ENCODE data around the gene SCAMP4.
A peak's percentile ranks its signal among the peaks of the same experiment; 100 is the strongest.

SCAMP4 gene

DNA sequence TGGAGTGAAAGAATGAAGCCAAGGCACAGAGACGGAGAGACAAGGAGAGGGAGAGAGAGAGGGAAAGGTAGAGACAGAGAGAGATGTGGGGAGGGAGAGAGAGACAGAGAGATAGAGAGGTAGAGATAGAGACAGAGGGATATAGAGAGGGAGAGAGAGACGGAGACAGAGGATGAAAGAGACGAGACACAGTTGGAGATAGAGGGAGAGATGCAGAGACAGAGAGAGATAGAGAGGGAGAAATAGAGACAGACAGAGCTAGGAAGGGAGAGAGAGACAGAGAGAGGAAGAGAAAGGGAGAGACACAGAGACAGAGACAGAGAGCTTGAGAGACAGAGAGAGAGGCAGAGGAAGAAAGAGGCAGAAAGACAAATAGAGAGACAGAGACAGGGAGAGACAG is 31.2 kb downstream of the SCAMP4 start:
- no peak overlapping the region for H2BK120ac ChIP-seq (ENCODE audit: low read depth, low read length)
- no peak overlapping the region for H3K4me3 ChIP-seq (ENCODE audit: insufficient read depth in 1 of 2, low read depth in 1 of 2, low read length in 2 of 2)
- no peak for DNase-seq
- H2BK12ac ChIP-seq (ENCODE audit: low read length in 2 of 2), result no peak overlapping the region
- H3K23ac ChIP-seq (ENCODE audit: low read length in 2 of 2), result no peak overlapping the region
- H3K4me2 ChIP-seq (ENCODE audit: low read length, poor library complexity, severe bottlenecking), result no peak overlapping the region
- H3K27ac ChIP-seq (ENCODE audit: low read length, poor library complexity, severe bottlenecking), result no peak overlapping the region
- 96% methylated on average over 3 of the region's 3 CpGs for WGBS
- no peak overlapping the region for H2AFZ ChIP-seq (ENCODE audit: low read depth, low read length)
- peaks cover 4% of the 10 kb centered on the region for H3K9me3 ChIP-seq (ENCODE audit: control insufficient read depth, low read length)
- no peaks in the 10 kb centered on the region for H3K27me3 ChIP-seq (ENCODE audit: control insufficient read depth in 1 of 2, insufficient read depth in 1 of 2, low read length in 2 of 2)
- H3K9ac ChIP-seq (ENCODE audit: low read length), result no peak overlapping the region
- no peak overlapping the region for H2BK15ac ChIP-seq (ENCODE audit: low read depth, poor library complexity, severe bottlenecking)
- H3K4me1 ChIP-seq (ENCODE audit: control insufficient read depth, insufficient read depth, low read depth, low read length), result peaks cover 11% of the 10 kb centered on the region
- no peak overlapping the region for H4K91ac ChIP-seq (ENCODE audit: low read length)
- peaks cover 0 to 7% of the 10 kb centered on the region in 2 experiments for H3K36me3 ChIP-seq (ENCODE audit: control insufficient read depth in 1 of 2, insufficient read depth in 2 of 2, low read depth in 1 of 2, low read length in 2 of 2)
- H3K4ac ChIP-seq (ENCODE audit: low read depth in 1 of 2, low read length in 2 of 2), result no peak overlapping the region
- peaks cover 2% of the 10 kb centered on the region for H3K79me1 ChIP-seq (replicated peaks; ENCODE audit: low read length, poor library complexity, severe bottlenecking)
- no peak overlapping the region for H2AK5ac ChIP-seq (ENCODE audit: low read length, severe bottlenecking)
- no peak overlapping the region for H2BK5ac ChIP-seq (ENCODE audit: low read depth, low read length, poor library complexity, severe bottlenecking)
- no peak overlapping the region for H4K8ac ChIP-seq (ENCODE audit: low read length)
- H3K14ac ChIP-seq (ENCODE audit: low read length in 2 of 2), result no peak overlapping the region
- H3K18ac ChIP-seq (ENCODE audit: low read depth in 1 of 2, low read length in 2 of 2), result no peak overlapping the region

DNA sequence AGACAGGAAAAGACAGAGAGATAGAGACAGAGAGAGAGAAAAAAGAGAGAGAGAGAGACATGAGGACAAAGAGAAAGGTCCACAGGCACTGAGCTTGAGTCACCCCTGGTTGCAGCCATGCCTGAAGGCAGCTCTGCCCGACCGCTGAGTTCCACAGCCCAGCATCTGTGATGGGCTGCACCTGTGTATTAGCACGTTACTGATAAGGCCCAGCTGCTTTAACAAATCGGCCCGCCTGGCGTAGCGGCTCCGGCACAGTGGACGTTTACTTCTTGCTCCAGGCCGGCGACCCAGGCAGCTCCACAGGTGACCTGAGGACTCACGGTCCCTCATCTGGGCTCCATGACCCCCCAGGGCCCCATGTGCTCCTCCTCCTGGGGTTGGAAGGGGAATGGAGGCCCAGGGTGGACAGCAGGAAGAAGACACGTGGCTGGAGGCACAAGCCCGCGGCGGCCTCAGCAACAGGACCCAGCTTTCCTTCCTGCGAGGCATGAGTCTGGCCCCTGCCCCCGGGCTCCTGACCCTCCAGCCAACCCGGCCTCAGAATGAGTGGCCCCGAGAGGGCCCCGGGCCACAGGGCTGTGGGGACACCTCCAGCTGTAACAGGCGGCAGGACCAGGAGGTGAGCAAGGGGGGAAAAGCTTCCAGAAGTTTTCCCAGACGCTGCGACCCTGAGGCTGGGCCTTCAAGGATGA is 31.9 kb downstream of the SCAMP4 start:
- Histone ChIP-seq H3K14ac (ENCODE audit: low read length in 2 of 2) (peak overlapping the region in 1 of 2 experiments; percentile 41), H3K4ac (ENCODE audit: low read depth in 1 of 2, low read length in 2 of 2) (no peak overlapping the region), H2BK120ac (ENCODE audit: low read depth, low read length) (no peak overlapping the region), H3K23ac (ENCODE audit: low read length in 2 of 2) (no peak overlapping the region), H2AFZ (ENCODE audit: low read depth, low read length) (no peak overlapping the region), H3K4me3 (ENCODE audit: insufficient read depth in 1 of 2, low read depth in 1 of 2, low read length in 2 of 2) (no peak overlapping the region), H3K36me3 (ENCODE audit: control insufficient read depth in 1 of 2, insufficient read depth in 2 of 2, low read depth in 1 of 2, low read length in 2 of 2) (peaks cover 0 to 7% of the 10 kb centered on the region in 2 experiments), H3K9me3 (ENCODE audit: control insufficient read depth, low read length) (peaks cover 4% of the 10 kb centered on the region), H3K9ac (ENCODE audit: low read length) (no peak overlapping the region), H2BK12ac (ENCODE audit: low read length in 2 of 2) (peak overlapping the region in 1 of 2 experiments; percentile 31), H2AK5ac (ENCODE audit: low read length, severe bottlenecking) (no peak overlapping the region), H4K8ac (ENCODE audit: low read length) (no peak overlapping the region), H3K27ac (ENCODE audit: low read length, poor library complexity, severe bottlenecking) (no peak overlapping the region), H3K27me3 (ENCODE audit: control insufficient read depth in 1 of 2, insufficient read depth in 1 of 2, low read length in 2 of 2) (no peaks in the 10 kb centered on the region), H3K4me1 (ENCODE audit: control insufficient read depth, insufficient read depth, low read depth, low read length) (peaks cover 11% of the 10 kb centered on the region), H4K91ac (ENCODE audit: low read length) (no peak overlapping the region), H3K79me1 (replicated peaks; ENCODE audit: low read length, poor library complexity, severe bottlenecking) (peaks cover 2% of the 10 kb centered on the region), H2BK15ac (ENCODE audit: low read depth, poor library complexity, severe bottlenecking) (no peak overlapping the region), H3K18ac (ENCODE audit: low read depth in 1 of 2, low read length in 2 of 2) (no peak overlapping the region), H3K4me2 (ENCODE audit: low read length, poor library complexity, severe bottlenecking) (no peak overlapping the region), H2BK5ac (ENCODE audit: low read depth, low read length, poor library complexity, severe bottlenecking) (no peak overlapping the region)
- DNase-seq, result no peak
- 97% methylated on average over 24 of the region's 24 CpGs for WGBS

DNA sequence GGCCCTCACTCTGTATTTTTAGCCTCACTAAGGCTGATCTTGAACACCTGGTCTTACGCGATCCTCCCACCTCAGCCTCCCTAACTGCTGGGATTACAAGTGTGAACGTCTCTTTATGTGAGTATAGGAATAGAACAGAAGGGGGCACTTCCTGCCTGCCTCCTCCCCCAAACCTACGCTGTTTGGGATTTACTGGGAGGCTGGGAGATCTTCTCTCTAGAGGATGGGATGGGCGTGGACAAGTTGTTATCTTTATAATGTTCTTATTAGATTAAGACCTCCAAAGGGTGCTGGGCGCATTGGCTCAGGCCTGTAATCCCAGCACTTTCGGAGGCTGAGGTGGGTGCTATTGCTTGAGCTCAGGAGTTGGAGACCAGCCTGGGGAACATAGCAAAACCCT is 32.9 kb downstream of the SCAMP4 start:
- no peak overlapping the region for H4K91ac ChIP-seq (ENCODE audit: low read length)
- peaks cover 2% of the 10 kb centered on the region for H3K79me1 ChIP-seq (replicated peaks; ENCODE audit: low read length, poor library complexity, severe bottlenecking)
- no peak overlapping the region for H3K4ac ChIP-seq (ENCODE audit: low read depth in 1 of 2, low read length in 2 of 2)
- H2BK12ac ChIP-seq (ENCODE audit: low read length in 2 of 2), result no peak overlapping the region
- no peak overlapping the region for H3K4me2 ChIP-seq (ENCODE audit: low read length, poor library complexity, severe bottlenecking)
- no peak overlapping the region for H3K18ac ChIP-seq (ENCODE audit: low read depth in 1 of 2, low read length in 2 of 2)
- WGBS, result 99% methylated on average over 3 of the region's 7 CpGs
- no peak overlapping the region for H3K4me3 ChIP-seq (ENCODE audit: insufficient read depth in 1 of 2, low read depth in 1 of 2, low read length in 2 of 2)
- no peaks in the 10 kb centered on the region for H3K27me3 ChIP-seq (ENCODE audit: control insufficient read depth in 1 of 2, insufficient read depth in 1 of 2, low read length in 2 of 2)
- no peak overlapping the region for H2BK5ac ChIP-seq (ENCODE audit: low read depth, low read length, poor library complexity, severe bottlenecking)
- H2AFZ ChIP-seq (ENCODE audit: low read depth, low read length), result no peak overlapping the region
- no peak overlapping the region for H3K27ac ChIP-seq (ENCODE audit: low read length, poor library complexity, severe bottlenecking)
- H3K9me3 ChIP-seq (ENCODE audit: control insufficient read depth, low read length), result peaks cover 4% of the 10 kb centered on the region
- peaks cover 0 to 7% of the 10 kb centered on the region in 2 experiments for H3K36me3 ChIP-seq (ENCODE audit: control insufficient read depth in 1 of 2, insufficient read depth in 2 of 2, low read depth in 1 of 2, low read length in 2 of 2)
- H3K14ac ChIP-seq (ENCODE audit: low read length in 2 of 2), result no peak overlapping the region
- no peak overlapping the region for H3K23ac ChIP-seq (ENCODE audit: low read length in 2 of 2)
- no peak overlapping the region for H2BK120ac ChIP-seq (ENCODE audit: low read depth, low read length)
- H3K4me1 ChIP-seq (ENCODE audit: control insufficient read depth, insufficient read depth, low read depth, low read length), result peaks cover 17% of the 10 kb centered on the region
- H4K8ac ChIP-seq (ENCODE audit: low read length), result no peak overlapping the region
- no peak overlapping the region for H3K9ac ChIP-seq (ENCODE audit: low read length)
- H2BK15ac ChIP-seq (ENCODE audit: low read depth, poor library complexity, severe bottlenecking), result no peak overlapping the region
- no peak for DNase-seq
- no peak overlapping the region for H2AK5ac ChIP-seq (ENCODE audit: low read length, severe bottlenecking)

DNA sequence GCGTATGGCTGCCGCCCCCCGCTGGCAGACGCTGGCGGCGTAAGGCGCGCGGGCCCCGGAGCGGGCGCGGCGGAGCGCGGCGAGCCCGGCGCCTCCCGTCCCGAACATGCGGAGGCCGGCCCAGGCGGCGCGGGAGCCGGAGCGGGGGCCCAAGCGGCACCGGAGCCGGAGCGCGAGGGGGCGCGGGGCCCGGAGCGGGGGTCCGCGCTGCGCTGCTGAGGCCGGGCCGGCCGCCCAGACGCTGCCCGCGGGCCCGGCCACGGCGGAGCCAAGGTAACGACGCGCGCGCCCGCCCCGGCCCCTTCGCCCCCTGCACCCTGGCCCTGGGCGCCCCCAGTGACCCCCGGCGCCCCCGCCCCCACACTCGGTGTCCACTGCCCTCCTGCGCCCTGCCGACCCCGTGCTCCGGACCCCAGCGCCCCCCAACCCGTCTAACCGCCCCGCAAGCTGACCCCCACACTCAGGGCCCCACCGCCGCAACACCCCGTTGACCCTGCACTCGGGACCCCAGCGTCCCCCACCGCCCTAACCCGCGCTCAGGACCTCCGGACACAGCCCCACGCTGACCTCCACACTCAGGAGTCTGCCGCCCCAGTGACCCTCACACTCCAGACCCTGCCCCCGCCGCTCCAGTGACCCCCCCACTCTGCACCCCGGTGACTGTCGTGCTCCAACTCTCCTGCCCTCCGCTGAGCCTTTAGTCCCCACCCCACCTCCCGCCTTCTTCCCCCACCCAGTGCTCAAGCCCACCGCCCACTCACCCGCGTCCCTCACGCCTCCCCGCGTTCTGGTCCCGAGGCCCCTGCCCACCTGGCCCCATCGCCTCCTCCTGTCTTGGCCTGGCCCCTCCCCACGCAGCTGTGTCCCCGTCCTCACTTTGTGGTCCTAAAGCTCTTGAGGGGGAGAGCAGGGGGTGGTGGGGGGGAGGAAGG is 36.2 kb downstream of the SCAMP4 start, which contains the start of gene CSNK1G2:
Gene CSNK1G2 (plus strand): TSS at position 27 of the 932 bp plus-strand sequence. CDS start 28,601 bp downstream, outside the sequence.
- H3K79me1 ChIP-seq (replicated peaks; ENCODE audit: low read length, poor library complexity, severe bottlenecking), result peaks cover 2% of the 10 kb centered on the region
- H3K14ac ChIP-seq (ENCODE audit: low read length in 2 of 2), result peak within 1 kb of the TSS in 1 of 2 experiments; percentile 99
- peak within 1 kb of the TSS; percentile 97 for H2BK15ac ChIP-seq (ENCODE audit: low read depth, poor library complexity, severe bottlenecking)
- peak within 1 kb of the TSS; percentile 52 for H2AK5ac ChIP-seq (ENCODE audit: low read length, severe bottlenecking)
- H2BK12ac ChIP-seq (ENCODE audit: low read length in 2 of 2), result peak within 1 kb of the TSS; percentile 67 to 85
- peak within 1 kb of the TSS; percentile 85 for H3K4me2 ChIP-seq (ENCODE audit: low read length, poor library complexity, severe bottlenecking)
- H2BK5ac ChIP-seq (ENCODE audit: low read depth, low read length, poor library complexity, severe bottlenecking), result peak within 1 kb of the TSS; percentile 88
- H3K18ac ChIP-seq (ENCODE audit: low read depth in 1 of 2, low read length in 2 of 2), result peak within 1 kb of the TSS; percentile 99
- H3K9ac ChIP-seq (ENCODE audit: low read length), result peak within 1 kb of the TSS; percentile 99
- peak within 1 kb of the TSS; percentile 80 for H2BK120ac ChIP-seq (ENCODE audit: low read depth, low read length)
- no peaks in the 10 kb centered on the region for H3K27me3 ChIP-seq (ENCODE audit: control insufficient read depth in 1 of 2, insufficient read depth in 1 of 2, low read length in 2 of 2)
- DNase-seq, result no peak
- peaks cover 0 to 19% of the 10 kb centered on the region in 2 experiments for H3K36me3 ChIP-seq (ENCODE audit: control insufficient read depth in 1 of 2, insufficient read depth in 2 of 2, low read depth in 1 of 2, low read length in 2 of 2)
- H3K23ac ChIP-seq (ENCODE audit: low read length in 2 of 2), result peak within 1 kb of the TSS; percentile 64 to 99
- H3K27ac ChIP-seq (ENCODE audit: low read length, poor library complexity, severe bottlenecking), result peak within 1 kb of the TSS; percentile 80
- peak within 1 kb of the TSS; percentile 77 to 92 for H3K4me3 ChIP-seq (ENCODE audit: insufficient read depth in 1 of 2, low read depth in 1 of 2, low read length in 2 of 2)
- peaks cover 41% of the 10 kb centered on the region for H3K4me1 ChIP-seq (ENCODE audit: control insufficient read depth, insufficient read depth, low read depth, low read length)
- peak within 1 kb of the TSS; percentile 100 for H4K8ac ChIP-seq (ENCODE audit: low read length)
- H3K4ac ChIP-seq (ENCODE audit: low read depth in 1 of 2, low read length in 2 of 2), result peak within 1 kb of the TSS; percentile 100
- peak within 1 kb of the TSS; percentile 99 for H4K91ac ChIP-seq (ENCODE audit: low read length)
- under 1% methylated on average over 41 of the region's 97 CpGs for whole genome bisulfite sequencing
- peak within 1 kb of the TSS; percentile 63 for H2AFZ ChIP-seq (ENCODE audit: low read depth, low read length)
- no peaks in the 10 kb centered on the region for H3K9me3 ChIP-seq (ENCODE audit: control insufficient read depth, low read length)

Data from mesenchymal stem cell (in vitro differentiated cells and primary cell).